GM12878 (cell line): Measurements from ENCODE around the gene PANX2. TPM values are rescaled to one million over a fixed set of nuclear protein-coding genes. Genes with fewer than 3 reads are reported as not detected.

Source experiments
- ATAC-seq: fragments of 200-7000 bp; cut with Tn5 transposase; 3 replicates; pipeline ENCODE4 v1.9.1; 2020; ENCODE audit warnings: mild to moderate bottlenecking, moderate library complexity
- BruUV-seq: library from RNA; stranded (reverse); fragments of 400-500 nt; replicated peaks from 2 replicates; lab custom pipeline; 2021; lab: Mats Ljungman, UMichigan
- CTCF ChIA-PET: fragments of 300-600 bp; sonication (Branson Sonifier 250); formaldehyde crosslinking; extraction: SDS; loops from one replicate; lab custom pipeline; 2021; ENCODE audit warnings: inconsistent platforms; lab: Yijun Ruan, JAX
- POLR2A ChIA-PET: fragments of 350-600 bp; formaldehyde crosslinking; extraction: SDS; loops from one replicate; lab custom pipeline; 2021; ENCODE audit warnings: inconsistent platforms; lab: Charles Lee
- RAD21 ChIA-PET: fragments of 300-600 bp; sonication (Branson Sonifier 250); formaldehyde crosslinking; loops from one replicate; lab custom pipeline; 2023; ENCODE audit warnings: antibody characterized with exemption; ENCODE audit not compliant: unreplicated experiment; lab: Charles Lee
- SMC1A ChIA-PET: fragments of 300-600 bp; sonication (Branson Sonifier 250); formaldehyde crosslinking; loops from one replicate; lab custom pipeline; 2023; ENCODE audit not compliant: unreplicated experiment, uncharacterized antibody; lab: Charles Lee
- DNase-seq: peaks from one replicate; pipeline ENCODE4 v3.0.0-alpha.2; 2011; ENCODE audit warnings: low read depth, low spot score
- FAIRE-seq: peaks from 3 replicates; lab custom pipeline; 2011; peaks lifted over from hg19 to GRCh38; lab: Jason Lieb, UNC
- H2AFZ ChIP-seq: 2 replicates; pipeline ENCODE4 v1.6.0; 2011; ENCODE audit warnings: low read depth, low read length, control low read depth; ENCODE audit not compliant: control insufficient read depth
- H3K27ac ChIP-seq: 2 replicates; pipeline ENCODE4 v1.5.1; 2011; ENCODE audit warnings: control low read depth; ENCODE audit not compliant: control insufficient read depth, insufficient read depth
- H3K27me3 ChIP-seq, 2 experiments: replicated peaks in 1 of 2; 2 replicates each; pipeline versions ENCODE4 v1.6.0 to v1.6.1; 2011; ENCODE audit warnings: low read length in 1 of 2; ENCODE audit not compliant: control insufficient read depth in 2 of 2, insufficient read depth in 2 of 2
- H3K36me3 ChIP-seq, 2 experiments: 2 replicates each; pipeline ENCODE4 v1.5.1; 2011; ENCODE audit warnings: low read length in 1 of 2; ENCODE audit not compliant: control insufficient read depth in 2 of 2, insufficient read depth in 2 of 2
- H3K4me1 ChIP-seq: 2 replicates; pipeline ENCODE4 v1.6.1; 2011; ENCODE audit warnings: mild to moderate bottlenecking, low read length, moderate library complexity, mixed read lengths; ENCODE audit not compliant: control insufficient read depth, insufficient read depth
- H3K4me2 ChIP-seq: 2 replicates; pipeline ENCODE4 v1.6.0; 2011; ENCODE audit warnings: control low read depth; ENCODE audit not compliant: control insufficient read depth, insufficient read depth
- H3K4me3 ChIP-seq: fragments of 200-600 bp; sonication (generic); 2 replicates; pipeline ENCODE4 v1.5.1; 2016
- H3K79me2 ChIP-seq: 2 replicates; pipeline ENCODE4 v1.6.0; 2011; ENCODE audit warnings: low read length; ENCODE audit not compliant: control insufficient read depth, insufficient read depth
- H3K9ac ChIP-seq: 2 replicates; pipeline ENCODE4 v1.8.0; 2011; ENCODE audit warnings: low read length, control low read depth, mixed read lengths; ENCODE audit not compliant: control insufficient read depth, insufficient read depth
- H3K9me3 ChIP-seq: replicated peaks from 3 replicates; pipeline ENCODE4 v1.5.1; 2011; ENCODE audit warnings: mild to moderate bottlenecking, low read length; ENCODE audit not compliant: control insufficient read depth, insufficient read depth
- H4K20me1 ChIP-seq: 2 replicates; pipeline ENCODE4 v1.6.0; 2011; ENCODE audit not compliant: control insufficient read depth, insufficient read depth
- ASH2L ChIP-seq: fragments of 300-600, 200-600 bp; sonication (generic); IDR thresholded peaks from 2 replicates; pipeline ENCODE4 v1.6.1; 2017; ENCODE audit warnings: low read depth, mild to moderate bottlenecking, borderline replicate concordance
- BACH1 ChIP-seq: fragments of 450-650 bp; IDR thresholded peaks from 2 replicates; pipeline ENCODE4 v1.6.1; 2017; ENCODE audit warnings: mild to moderate bottlenecking, borderline replicate concordance
- CEBPB ChIP-seq, 2 experiments: fragments of 150-350 bp in 1 of 2; IDR thresholded peaks; 2 replicates each; pipeline ENCODE4 v1.6.1; 2012 to 2014; ENCODE audit warnings: low read depth in 2 of 2, low read length in 2 of 2, borderline replicate concordance in 1 of 2, inconsistent platforms in 1 of 2
- CHD1 ChIP-seq: IDR thresholded peaks from 2 replicates; pipeline ENCODE4 v1.6.1; 2012; ENCODE audit warnings: low read depth, low read length, improper control_type of control experiment
- CREB1 ChIP-seq: IDR thresholded peaks from 2 replicates; pipeline ENCODE4 v1.6.1; 2012; ENCODE audit warnings: low read depth, mild to moderate bottlenecking, inconsistent platforms
- NBN ChIP-seq: fragments of 450-650 bp; IDR thresholded peaks from 2 replicates; pipeline ENCODE4 v1.6.1; 2016
- NR2C2 ChIP-seq: IDR thresholded peaks from 2 replicates; pipeline ENCODE4 v1.6.1; 2011; ENCODE audit warnings: borderline replicate concordance, low read depth; ENCODE audit not compliant: control insufficient read depth, insufficient read length
- PAX5 ChIP-seq: IDR thresholded peaks from 2 replicates; pipeline ENCODE4 v1.6.1; 2011; ENCODE audit warnings: low read depth, low read length, borderline replicate concordance
- POLR2A ChIP-seq: IDR thresholded peaks from 2 replicates; pipeline ENCODE4 v1.6.1; 2011; ENCODE audit warnings: low read depth, mild to moderate bottlenecking, low read length
- RELA ChIP-seq: fragments of 450-650 bp; IDR thresholded peaks from 2 replicates; pipeline ENCODE4 v1.8.0; 2014; ENCODE audit warnings: borderline replicate concordance; ENCODE audit not compliant: partially characterized antibody
- SUPT20H ChIP-seq: IDR thresholded peaks from 2 replicates; pipeline ENCODE4 v1.6.1; 2011; ENCODE audit warnings: low read depth, mild to moderate bottlenecking, low read length, moderate library complexity, borderline replicate concordance; ENCODE audit not compliant: control insufficient read depth
- WGBS: methylation state at CpG from one replicate; pipeline ENCODE4 v1.1.6; 2016; ENCODE audit warnings: low lambda C conversion rate; ENCODE audit not compliant: insufficient replicate concordance, insufficient coverage; ENCODE audit errors: missing lambda C conversion rate; 5-methylcytosine and 5-hydroxymethylcytosine counted together
- in situ Hi-C: fragments of 300-500 bp; cut with MboI; formaldehyde crosslinking; loops from 9 replicates; pipeline ENCODE4 v1.14.3; 2018; ENCODE audit warnings: mixed read lengths
- intact Hi-C: fragments of 100-400 bp; cut with micrococcal nuclease; formaldehyde crosslinking; loops from one replicate; pipeline ENCODE4 v1.14.2; 2022; ENCODE audit not compliant: unreplicated experiment
- polyA plus RNA-seq, 11 experiments: library from polyadenylated mRNA; depleted of rRNA in 4 of 11; unstranded in 6 of 11; stranded (reverse) in 5 of 11; fragments of >200 nt; fragmentation: Nextera tagmentation in 4 of 11; fragmentation: Illumina TruSeq in 1 of 11; extraction: Ambion mirVana in 4 of 11; extraction: Trizol in 1 of 11; gene quantifications; 1 replicate in 1 of 11; 2 replicates in 10 of 11; pipeline versions ENCODE4 v1.2.1 to v1.2.3, GENCODE V29; 2011 to 2016; ENCODE audit warnings: inconsistent platforms in 2 of 11, missing spikeins in 2 of 11, low read depth in 1 of 11
- total RNA-seq, 4 experiments: library from RNA; depleted of rRNA in 3 of 4; stranded (reverse); fragments of >200 nt in 3 of 4; fragmentation: Illumina TruSeq in 1 of 4; extraction: Trizol in 1 of 4; gene quantifications; 2 replicates each; pipeline versions ENCODE4 v1.2.1 to v1.2.3, GENCODE V29; 2013 to 2021
- TF ChIP-seq, protein P1 (sequence below): IDR thresholded peaks from 2 replicates; pipeline ENCODE4 v1.6.1; 2011; ENCODE audit warnings: borderline replicate concordance, low read depth, mild to moderate bottlenecking, moderate library complexity, low read length; ENCODE audit not compliant: insufficient read depth, poor library complexity, severe bottlenecking
- TF ChIP-seq, protein P2 (sequence below): fragments of 450-650 bp; IDR thresholded peaks from 2 replicates; pipeline ENCODE4 v1.6.1; 2018; ENCODE audit warnings: borderline replicate concordance, mild to moderate bottlenecking; ENCODE audit not compliant: partially characterized antibody
- TF ChIP-seq, protein P3 (sequence below): IDR thresholded peaks from 2 replicates; pipeline ENCODE4 v1.6.1; 2011; ENCODE audit warnings: low read depth, low read length, improper control_type of control experiment, borderline replicate concordance

PANX2 gene
- total and polyA plus RNA-seq, 10 of the 15 experiments (the other 5 are each of a cell fraction or from before 2014, with no cell fraction given), result 0.04 to 0.44 (median 0.17) TPM; not detected in 5

DNA sequence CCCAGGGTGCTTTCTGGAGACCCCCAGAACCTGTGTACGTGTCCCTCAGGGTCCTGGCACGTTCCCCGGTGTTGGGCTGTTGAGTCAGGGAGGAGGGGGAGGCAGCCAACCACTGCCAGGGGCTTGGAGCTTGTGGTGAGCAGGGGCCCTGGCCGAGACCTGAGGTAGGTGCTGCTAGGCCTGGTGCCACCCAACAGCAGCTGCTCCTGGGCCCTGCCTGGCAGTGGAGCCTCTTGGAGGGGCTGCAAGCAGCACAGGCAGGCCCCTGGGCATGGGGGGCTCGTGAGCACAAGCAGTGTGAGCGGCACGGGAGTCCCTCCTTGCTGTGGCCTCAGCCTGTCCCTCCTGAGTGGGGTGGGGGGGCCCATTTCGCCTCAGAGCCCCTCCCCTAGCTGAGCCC is 23.1 kb downstream of the PANX2 start:
- Histone ChIP-seq H3K27me3 (no peaks in the 10 kb centered on the region), H2AFZ (no peak overlapping the region), H3K4me2 (peak overlapping the region; percentile 90; the same call in 1 of the 2 replicates), H3K36me3 (peaks cover 0 to 42% of the 10 kb centered on the region in 2 experiments; a peak in 3 of 4 replicates), H3K9ac (no peak overlapping the region), H3K9me3 (no peaks in the 10 kb centered on the region), H3K27ac (peak overlapping the region; percentile 98; the same call in 1 of the 2 replicates), H3K4me3 (no peak overlapping the region), H3K79me2 (peaks cover 49% of the 10 kb centered on the region), H3K4me1 (peaks cover 58% of the 10 kb centered on the region), H4K20me1 (no peaks in the 10 kb centered on the region)
- ChIA-PET POLR2A (interaction anchor here (0.9 kb wide), 1 partner anchor 112 kb away, joined by 3 read pairs; no protein-coding TSS in a partner anchor), CTCF (no interaction called here), SMC1A (no interaction called here), RAD21 (no interaction called here)
- no peak for FAIRE-seq
- TF ChIP-seq CHD1, result no peak
- TF ChIP-seq, protein P1, sequence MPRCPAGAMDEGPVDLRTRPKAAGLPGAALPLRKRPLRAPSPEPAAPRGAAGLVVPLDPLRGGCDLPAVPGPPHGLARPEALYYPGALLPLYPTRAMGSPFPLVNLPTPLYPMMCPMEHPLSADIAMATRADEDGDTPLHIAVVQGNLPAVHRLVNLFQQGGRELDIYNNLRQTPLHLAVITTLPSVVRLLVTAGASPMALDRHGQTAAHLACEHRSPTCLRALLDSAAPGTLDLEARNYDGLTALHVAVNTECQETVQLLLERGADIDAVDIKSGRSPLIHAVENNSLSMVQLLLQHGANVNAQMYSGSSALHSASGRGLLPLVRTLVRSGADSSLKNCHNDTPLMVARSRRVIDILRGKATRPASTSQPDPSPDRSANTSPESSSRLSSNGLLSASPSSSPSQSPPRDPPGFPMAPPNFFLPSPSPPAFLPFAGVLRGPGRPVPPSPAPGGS, result no peak
- TF ChIP-seq, protein P2, sequence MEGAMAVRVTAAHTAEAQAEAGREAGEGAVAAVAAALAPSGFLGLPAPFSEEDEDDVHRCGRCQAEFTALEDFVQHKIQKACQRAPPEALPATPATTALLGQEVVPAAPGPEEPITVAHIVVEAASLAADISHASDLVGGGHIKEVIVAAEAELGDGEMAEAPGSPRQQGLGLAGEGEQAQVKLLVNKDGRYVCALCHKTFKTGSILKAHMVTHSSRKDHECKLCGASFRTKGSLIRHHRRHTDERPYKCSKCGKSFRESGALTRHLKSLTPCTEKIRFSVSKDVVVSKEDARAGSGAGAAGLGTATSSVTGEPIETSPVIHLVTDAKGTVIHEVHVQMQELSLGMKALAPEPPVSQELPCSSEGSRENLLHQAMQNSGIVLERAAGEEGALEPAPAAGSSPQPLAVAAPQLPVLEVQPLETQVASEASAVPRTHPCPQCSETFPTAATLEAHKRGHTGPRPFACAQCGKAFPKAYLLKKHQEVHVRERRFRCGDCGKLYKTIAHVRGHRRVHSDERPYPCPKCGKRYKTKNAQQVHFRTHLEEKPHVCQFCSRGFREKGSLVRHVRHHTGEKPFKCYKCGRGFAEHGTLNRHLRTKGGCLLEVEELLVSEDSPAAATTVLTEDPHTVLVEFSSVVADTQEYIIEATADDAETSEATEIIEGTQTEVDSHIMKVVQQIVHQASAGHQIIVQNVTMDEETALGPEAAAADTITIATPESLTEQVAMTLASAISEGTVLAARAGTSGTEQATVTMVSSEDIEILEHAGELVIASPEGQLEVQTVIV, result no peak
- no peak for TF ChIP-seq POLR2A
- TF ChIP-seq PAX5, result no peak
- no peak for TF ChIP-seq ASH2L
- no peak for TF ChIP-seq CREB1
- no peak for TF ChIP-seq RELA
- no peak for TF ChIP-seq NBN
- TF ChIP-seq NR2C2, result no peak
- no peak for TF ChIP-seq CEBPB (IDR thresholded peaks at IDR 0.05; ENCODE audit: borderline replicate concordance in 1 of 2, low read depth in 2 of 2, low read length in 2 of 2)
- no peak for TF ChIP-seq SUPT20H
- TF ChIP-seq, protein P3, sequence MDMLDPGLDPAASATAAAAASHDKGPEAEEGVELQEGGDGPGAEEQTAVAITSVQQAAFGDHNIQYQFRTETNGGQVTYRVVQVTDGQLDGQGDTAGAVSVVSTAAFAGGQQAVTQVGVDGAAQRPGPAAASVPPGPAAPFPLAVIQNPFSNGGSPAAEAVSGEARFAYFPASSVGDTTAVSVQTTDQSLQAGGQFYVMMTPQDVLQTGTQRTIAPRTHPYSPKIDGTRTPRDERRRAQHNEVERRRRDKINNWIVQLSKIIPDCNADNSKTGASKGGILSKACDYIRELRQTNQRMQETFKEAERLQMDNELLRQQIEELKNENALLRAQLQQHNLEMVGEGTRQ, result no peak
- TF ChIP-seq BACH1, result no peak
- no peak for ATAC-seq
- BruUV-seq, result no TSS peak
- intact Hi-C loops (loop anchor here (10.0 kb wide), 1 partner anchor 259 kb away; no protein-coding TSS in a partner anchor), in situ Hi-C loops (no loop called here)
- no peak for DNase-seq
- 71% methylated on average over 8 of the region's 8 CpGs for WGBS
